GM18870 (cell line): ENCODE results near the gene ASB15.

Experiments used
- ATAC-seq: cut with Tn5 transposase; IDR thresholded peaks from one replicate; pipeline ENCODE4 v1.9.1; 2021; ENCODE audit warnings: moderate library complexity; ENCODE audit not compliant: unreplicated experiment

The ASB15 gene

GRCh38 chr7:123661765-123662164 is 60.1 kb downstream of the ASB15 start:
- no peak for ATAC-seq

- no peak for ATAC-seq
Observed at GRCh38 chr7:123662293-123662692, 60.7 kb downstream of the ASB15 start.

GRCh38 chr7:123662755-123663154 is 61.1 kb downstream of the ASB15 start:
- no peak for ATAC-seq

GRCh38 chr7:123663200-123663599 is 61.6 kb downstream of the ASB15 start:
- no peak for ATAC-seq

GRCh38 chr7:123665157-123665556 is 63.5 kb downstream of the ASB15 start:
- ATAC-seq = no peak

GRCh38 chr7:123665896-123666295 is 64.3 kb downstream of the ASB15 start:
- ATAC-seq = no peak

- no peak for ATAC-seq
Observed at GRCh38 chr7:123666492-123666891, 64.9 kb downstream of the ASB15 start.

GRCh38 chr7:123669485-123669884 is 67.9 kb downstream of the ASB15 start:
- no peak for ATAC-seq

- no peak for ATAC-seq
Observed at GRCh38 chr7:123673137-123673732, 71.6 kb downstream of the ASB15 start.

- ATAC-seq = no peak
Observed at GRCh38 chr7:123673752-123674398, 72.3 kb downstream of the ASB15 start.

- ATAC-seq = no peak
Observed at GRCh38 chr7:123674399-123675180, 73.0 kb downstream of the ASB15 start.

- no peak for ATAC-seq
Observed at GRCh38 chr7:123675181-123675473, 73.5 kb downstream of the ASB15 start.

- no peak for ATAC-seq
Observed at GRCh38 chr7:123677061-123677715, 75.6 kb downstream of the ASB15 start.

GRCh38 chr7:123679614-123680013 is 78.0 kb downstream of the ASB15 start:
- ATAC-seq = no peak

- no peak for ATAC-seq
Observed at GRCh38 chr7:123680580-123680979, 79.0 kb downstream of the ASB15 start.

- no peak for ATAC-seq
Observed at GRCh38 chr7:123681561-123681960, 79.9 kb downstream of the ASB15 start.

GRCh38 chr7:123682690-123683089 is 81.1 kb downstream of the ASB15 start:
- peak; percentile 63 for ATAC-seq

- no peak for ATAC-seq
Observed at GRCh38 chr7:123687161-123687560, 85.5 kb downstream of the ASB15 start.

GRCh38 chr7:123687727-123688126 is 86.1 kb downstream of the ASB15 start:
- ATAC-seq = no peak
